HK-2 (cell line): ENCODE data around the gene CASP10.

Source experiments
- DNase-seq: peaks from one replicate; pipeline ENCODE4 v3.0.0-alpha.2; 2018; ENCODE audit not compliant: unreplicated experiment

CASP10 gene

DNA sequence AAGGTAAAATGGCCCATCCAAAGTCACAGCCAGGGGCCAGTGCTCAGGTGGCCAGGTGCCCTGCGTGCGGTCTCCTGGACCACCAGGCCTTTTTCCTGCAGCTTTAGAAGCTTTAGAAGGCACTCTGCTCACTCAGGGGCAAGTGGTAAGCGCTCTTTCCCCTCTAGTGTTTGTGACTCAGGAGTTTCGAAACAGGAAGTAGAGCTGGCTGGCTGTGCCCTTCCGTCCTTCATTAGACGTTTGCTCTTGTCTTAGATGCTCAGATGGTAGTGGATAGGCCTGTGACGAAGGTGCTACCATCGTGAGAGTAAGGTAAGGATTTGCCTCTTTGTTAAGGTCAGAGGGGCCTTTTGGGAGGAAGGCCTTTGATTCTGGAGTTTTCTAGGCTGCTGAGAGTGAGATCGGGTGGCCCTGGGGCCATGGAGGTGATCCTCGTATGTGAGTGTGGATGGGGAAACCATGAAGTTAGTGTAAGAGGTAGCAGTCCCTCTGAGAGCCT is 77.4 kb downstream of the CASP10 start, which contains the start of gene CASP8:
CASP8 (plus strand) TSS at position 235 of the 499 bp plus-strand sequence. CDS start 5,951 bp downstream, outside the sequence.
- peak; percentile 26 for DNase-seq

DNA sequence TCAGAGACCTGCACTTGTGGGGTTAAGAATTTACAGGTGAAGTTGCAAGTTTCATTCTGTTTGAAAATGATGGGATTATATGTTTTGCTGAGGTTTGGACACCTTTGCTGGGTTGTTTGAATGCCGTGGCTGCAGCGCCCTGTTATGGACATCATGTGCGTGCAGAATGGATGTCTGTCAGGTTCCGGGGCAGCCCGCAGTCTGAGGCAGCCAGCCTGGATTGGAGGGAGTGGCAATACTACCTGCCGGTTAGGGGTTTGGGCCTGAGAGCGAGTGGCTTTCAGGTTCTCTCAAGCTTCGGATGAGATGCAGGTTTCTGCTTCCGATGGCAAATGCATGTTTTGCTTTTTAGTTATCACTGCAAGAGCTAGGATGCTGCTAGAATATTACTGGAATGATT is 78.5 kb downstream of the CASP10 start:
- no peak for DNase-seq

GRCh38 chr2:201261906-201262305 is 79.0 kb downstream of the CASP10 start:
- DNase-seq, result no peak

DNA sequence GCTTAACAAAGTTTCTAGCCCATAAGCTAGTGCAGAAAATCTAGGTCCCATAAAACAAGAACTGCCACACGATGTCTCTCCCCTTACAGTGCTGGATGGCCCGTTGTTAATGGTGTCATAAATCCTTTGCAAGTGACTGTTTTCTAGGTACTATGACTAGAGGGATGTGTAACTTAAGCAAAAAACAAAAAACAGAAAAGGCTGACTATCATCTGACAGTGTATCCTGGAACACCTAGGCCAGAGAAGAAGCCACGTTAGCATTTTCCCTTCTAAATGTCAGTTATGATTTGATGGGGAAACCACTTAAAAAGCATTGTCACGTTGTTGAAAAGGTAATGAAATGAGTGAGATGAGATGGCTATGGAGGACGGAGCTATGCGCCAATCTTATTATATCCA is 79.8 kb downstream of the CASP10 start:
- no peak for DNase-seq

GRCh38 chr2:201263779-201264178 is 80.8 kb downstream of the CASP10 start:
- DNase-seq, result no peak

- DNase-seq, result no peak
Observed at GRCh38 chr2:201264472-201265173, 81.7 kb downstream of the CASP10 start.

DNA sequence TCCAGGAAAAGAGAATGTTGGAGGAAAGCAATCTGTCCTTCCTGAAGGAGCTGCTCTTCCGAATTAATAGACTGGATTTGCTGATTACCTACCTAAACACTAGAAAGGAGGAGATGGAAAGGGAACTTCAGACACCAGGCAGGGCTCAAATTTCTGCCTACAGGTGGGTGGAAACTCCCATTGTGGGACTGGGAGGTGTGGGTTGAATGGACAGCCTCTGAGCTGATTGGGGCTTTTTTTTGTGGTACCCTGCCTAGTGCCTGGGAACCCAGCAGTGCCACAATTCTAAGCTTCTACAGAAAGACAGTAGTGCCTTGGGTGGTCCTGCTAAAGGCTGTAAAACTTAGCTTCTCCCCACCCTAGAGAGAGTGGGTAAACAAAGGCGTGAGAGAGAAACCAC is 83.7 kb downstream of the CASP10 start:
- DNase-seq, result no peak

GRCh38 chr2:201267278-201268030 is 84.5 kb downstream of the CASP10 start:
- no peak for DNase-seq

DNA sequence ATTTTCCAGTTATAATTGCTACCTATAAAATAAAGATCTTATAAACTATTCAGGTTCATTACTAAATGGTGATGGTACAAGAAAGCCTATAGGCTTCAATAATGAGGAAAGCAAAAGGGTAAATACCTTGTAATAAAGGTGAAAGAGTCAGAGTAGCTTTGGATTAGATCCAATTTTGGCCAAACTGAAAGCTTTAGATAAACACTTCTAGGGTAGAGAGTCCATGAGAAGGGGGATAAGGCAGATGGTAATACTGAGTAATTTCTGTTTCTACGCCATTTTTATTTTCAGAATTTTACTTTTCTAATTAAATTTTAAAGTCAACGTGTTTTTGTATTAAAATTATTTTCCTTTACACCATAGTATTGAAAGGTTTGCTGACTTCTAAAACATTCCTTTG is 86.8 kb downstream of the CASP10 start:
- no peak for DNase-seq

DNA sequence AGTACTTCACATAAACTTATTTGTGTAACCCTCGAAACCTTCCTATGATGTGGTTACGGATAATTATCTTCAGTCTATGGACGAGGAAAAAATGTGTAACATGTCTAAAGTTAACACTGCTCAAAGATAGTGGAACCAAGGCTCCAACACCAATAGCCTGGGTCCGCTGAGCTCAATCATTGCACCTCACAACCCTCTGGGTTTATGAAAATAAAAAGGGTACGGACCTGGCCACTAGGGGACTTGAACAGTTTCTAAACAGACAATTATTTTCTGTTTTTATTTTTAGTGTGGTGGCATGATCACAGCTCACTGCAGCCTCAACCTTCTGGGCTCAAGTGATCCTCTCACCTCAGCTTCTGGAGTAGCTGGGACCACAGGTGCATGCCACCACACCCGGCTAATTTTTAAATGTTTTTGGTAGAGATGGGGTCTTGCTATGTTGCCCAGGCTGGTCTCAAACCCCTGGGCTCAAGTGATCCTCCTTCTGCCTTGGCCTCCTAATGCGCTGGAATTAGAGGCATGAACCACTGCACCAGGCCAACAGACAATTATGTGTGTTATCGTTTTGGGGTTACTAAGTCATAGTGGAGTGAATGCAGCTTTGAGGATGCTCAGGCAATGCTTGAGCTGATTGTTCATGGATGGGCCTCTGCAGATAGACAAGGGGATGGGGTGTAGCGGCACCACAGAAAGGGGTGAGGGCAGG is 87.5 kb downstream of the CASP10 start:
- no peak for DNase-seq

DNA sequence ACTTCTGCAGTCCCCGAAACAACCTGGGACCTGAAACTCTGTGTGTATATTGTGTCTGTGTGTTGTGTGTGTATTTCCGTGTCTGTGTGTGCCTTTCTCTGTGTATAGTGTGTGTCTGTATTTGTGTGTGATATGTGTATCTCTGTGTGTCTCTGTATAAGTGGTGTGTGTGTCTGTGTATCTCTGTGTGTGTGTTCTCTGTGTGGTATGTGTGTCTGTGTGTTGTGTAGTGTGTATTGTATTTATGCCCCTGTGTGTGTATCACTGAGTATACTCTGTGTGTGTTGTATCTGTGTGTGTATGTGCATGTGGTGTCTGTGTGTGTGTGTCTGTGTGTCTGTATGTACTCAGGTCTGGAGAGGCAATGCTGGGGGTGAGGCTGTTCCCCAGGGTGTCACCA is 89.0 kb downstream of the CASP10 start:
- no peak for DNase-seq

DNA sequence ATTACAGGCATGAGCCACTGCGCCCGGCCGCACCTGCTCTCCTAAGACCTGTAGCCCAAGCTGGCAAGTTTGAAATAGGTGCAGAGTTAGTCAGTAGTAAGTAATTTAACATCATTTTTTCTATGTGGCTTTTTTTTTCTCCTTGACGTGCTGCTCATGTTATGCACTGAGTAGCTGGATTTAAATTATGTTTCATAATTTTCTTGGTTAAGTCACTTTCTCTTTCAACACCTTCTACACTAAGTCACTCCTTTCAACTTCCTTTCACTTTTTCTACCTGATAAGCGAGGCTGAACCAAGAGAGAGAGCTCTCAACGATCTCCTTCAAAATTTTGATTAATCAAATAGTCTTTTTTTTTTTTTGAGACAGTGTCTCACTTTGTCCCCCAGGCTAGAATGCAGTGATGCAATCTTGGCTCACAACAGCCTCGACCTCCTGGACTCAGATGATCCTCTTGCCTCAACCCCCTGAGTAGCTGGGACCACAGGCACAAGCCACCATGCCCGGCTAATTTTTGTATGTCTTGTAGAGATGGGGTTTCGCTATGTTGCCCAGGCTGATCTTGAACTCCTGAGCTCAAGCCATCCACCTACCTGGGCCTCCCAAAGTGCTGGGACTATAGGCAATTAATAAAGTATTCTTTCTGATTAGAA is 90.5 kb downstream of the CASP10 start:
- DNase-seq, result no peak

GRCh38 chr2:201275069-201275468 is 92.1 kb downstream of the CASP10 start:
- no peak for DNase-seq

DNA sequence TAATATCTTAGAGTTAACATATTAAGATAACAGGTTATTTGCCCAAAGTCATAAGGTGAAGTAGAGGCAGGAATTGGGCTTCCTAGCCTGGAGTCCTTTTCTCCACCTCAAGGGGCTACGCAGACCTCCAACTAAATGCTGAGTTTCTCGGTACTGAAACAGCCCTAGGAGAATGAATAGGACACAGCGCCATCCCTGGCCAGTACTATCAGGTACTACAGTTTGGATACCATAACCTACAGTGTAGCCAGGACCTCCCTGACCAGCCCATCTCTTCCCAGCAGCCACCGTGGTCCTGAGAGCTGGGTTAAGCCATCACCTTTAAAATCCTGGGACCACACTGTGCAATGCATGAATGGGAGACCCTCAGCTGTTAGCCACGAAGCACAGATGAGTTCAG is 93.0 kb downstream of the CASP10 start:
- DNase-seq, result no peak

GRCh38 chr2:201276511-201276910 is 93.6 kb downstream of the CASP10 start:
- no peak for DNase-seq
